ENCODE data around the gene BRD4. TPM values are rescaled to one million over a fixed set of nuclear protein-coding genes. Genes with fewer than 3 reads are reported as not detected.
A peak's percentile ranks its signal among the peaks of the same experiment; 100 is the strongest.

Gene BRD4
- total and polyA plus RNA-seq, 8 donors: 51.1 to 89.6 (median 56.6) TPM

DNA sequence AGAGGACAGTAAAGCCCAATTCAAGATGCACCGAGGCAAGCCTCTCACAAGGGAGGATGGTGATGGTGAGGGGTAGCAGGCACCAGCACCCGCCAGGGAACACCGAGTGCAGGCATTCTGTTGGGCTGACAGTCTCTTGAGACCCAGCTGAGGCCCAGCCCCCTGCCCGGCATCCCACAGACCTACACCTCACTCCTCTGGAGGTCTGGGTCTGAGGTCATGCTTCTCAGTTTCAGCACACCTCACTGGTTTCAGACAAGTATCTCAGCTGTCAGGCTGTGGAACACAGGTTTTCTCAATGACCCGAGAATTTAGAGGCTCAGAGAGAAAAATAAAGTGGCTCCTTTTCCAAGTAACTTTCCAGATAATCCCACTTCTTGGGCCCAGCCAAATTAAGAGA is 72.4 kb downstream of the BRD4 start:
- no peaks in the 10 kb centered on the region for H3K9me3 ChIP-seq
- intact Hi-C loops (cut with DNase I): loop anchor here in 1 of 2 donors (5.0 to 10.0 kb wide), 3 partner anchors 75 to 297 kb away; partner anchors contain the start of gene BRD4
- ATAC-seq (no peak), DNase-seq (peak in 1 of 4 donors; percentile 45)
- H3K4me3 ChIP-seq: no peak overlapping the region
- H3K36me3 ChIP-seq: peaks cover 0 to 100% of the 10 kb centered on the region in 2 donors
- peaks cover 4 to 13% of the 10 kb centered on the region in 2 donors for H3K4me1 ChIP-seq
- H3K27ac ChIP-seq: no peak overlapping the region
- TF ChIP-seq, protein P1, sequence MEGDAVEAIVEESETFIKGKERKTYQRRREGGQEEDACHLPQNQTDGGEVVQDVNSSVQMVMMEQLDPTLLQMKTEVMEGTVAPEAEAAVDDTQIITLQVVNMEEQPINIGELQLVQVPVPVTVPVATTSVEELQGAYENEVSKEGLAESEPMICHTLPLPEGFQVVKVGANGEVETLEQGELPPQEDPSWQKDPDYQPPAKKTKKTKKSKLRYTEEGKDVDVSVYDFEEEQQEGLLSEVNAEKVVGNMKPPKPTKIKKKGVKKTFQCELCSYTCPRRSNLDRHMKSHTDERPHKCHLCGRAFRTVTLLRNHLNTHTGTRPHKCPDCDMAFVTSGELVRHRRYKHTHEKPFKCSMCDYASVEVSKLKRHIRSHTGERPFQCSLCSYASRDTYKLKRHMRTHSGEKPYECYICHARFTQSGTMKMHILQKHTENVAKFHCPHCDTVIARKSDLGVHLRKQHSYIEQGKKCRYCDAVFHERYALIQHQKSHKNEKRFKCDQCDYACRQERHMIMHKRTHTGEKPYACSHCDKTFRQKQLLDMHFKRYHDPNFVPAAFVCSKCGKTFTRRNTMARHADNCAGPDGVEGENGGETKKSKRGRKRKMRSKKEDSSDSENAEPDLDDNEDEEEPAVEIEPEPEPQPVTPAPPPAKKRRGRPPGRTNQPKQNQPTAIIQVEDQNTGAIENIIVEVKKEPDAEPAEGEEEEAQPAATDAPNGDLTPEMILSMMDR (IDR thresholded peaks at IDR 0.05): no peak
- H3K27me3 ChIP-seq: no peaks in the 10 kb centered on the region

- H3K27ac ChIP-seq: no peak overlapping the region
- TF ChIP-seq, protein P1 (IDR thresholded peaks at IDR 0.05): no peak
- H3K4me1 ChIP-seq: peaks cover 0 to 8% of the 10 kb centered on the region in 2 donors
- intact Hi-C loops (cut with DNase I): loop anchor here in 1 of 2 donors (10.0 kb wide), 1 partner anchor 73 kb away; no protein-coding TSS in a partner anchor
- H3K9me3 ChIP-seq: no peaks in the 10 kb centered on the region
- DNase-seq: peak in 1 of 4 donors; percentile 45
- no peak for ATAC-seq
- H3K27me3 ChIP-seq: no peaks in the 10 kb centered on the region
- no peak overlapping the region for H3K4me3 ChIP-seq
- peaks cover 6 to 100% of the 10 kb centered on the region in 2 donors for H3K36me3 ChIP-seq
These were observed 74.6 kb downstream of the BRD4 start for GRCh38 chr19:15257782-15258181.

- ATAC-seq (no peak), DNase-seq (peak in 1 of 4 donors; percentile 58)
- no peak overlapping the region for H3K27ac ChIP-seq
- peaks cover 6 to 100% of the 10 kb centered on the region in 2 donors for H3K36me3 ChIP-seq
- H3K27me3 ChIP-seq: no peaks in the 10 kb centered on the region
- H3K4me1 ChIP-seq: peaks cover 0 to 15% of the 10 kb centered on the region in 2 donors
- intact Hi-C loops (cut with DNase I): loop anchor here in 1 of 2 donors (10.0 kb wide), 1 partner anchor 72 kb away; no protein-coding TSS in a partner anchor
- TF ChIP-seq, protein P1 (IDR thresholded peaks at IDR 0.05): no peak
- no peak overlapping the region for H3K4me3 ChIP-seq
- no peaks in the 10 kb centered on the region for H3K9me3 ChIP-seq
These were observed 75.5 kb downstream of the BRD4 start for GRCh38 chr19:15256708-15257331.

GRCh38 chr19:15255359-15255990 is 76.9 kb downstream of the BRD4 start:
- no peaks in the 10 kb centered on the region for H3K27me3 ChIP-seq
- TF ChIP-seq, protein P1 (IDR thresholded peaks at IDR 0.05): no peak
- H3K27ac ChIP-seq: no peak overlapping the region
- H3K9me3 ChIP-seq: no peaks in the 10 kb centered on the region
- peaks cover 6 to 100% of the 10 kb centered on the region in 2 donors for H3K36me3 ChIP-seq
- peaks cover 6 to 15% of the 10 kb centered on the region in 2 donors for H3K4me1 ChIP-seq
- intact Hi-C loops (cut with DNase I): loop anchor here in 1 of 2 donors (10.0 kb wide), 1 partner anchor 71 kb away; no protein-coding TSS in a partner anchor
- ATAC-seq (no peak), DNase-seq (peak in 1 of 4 donors; percentile 41)
- no peak overlapping the region for H3K4me3 ChIP-seq

DNA sequence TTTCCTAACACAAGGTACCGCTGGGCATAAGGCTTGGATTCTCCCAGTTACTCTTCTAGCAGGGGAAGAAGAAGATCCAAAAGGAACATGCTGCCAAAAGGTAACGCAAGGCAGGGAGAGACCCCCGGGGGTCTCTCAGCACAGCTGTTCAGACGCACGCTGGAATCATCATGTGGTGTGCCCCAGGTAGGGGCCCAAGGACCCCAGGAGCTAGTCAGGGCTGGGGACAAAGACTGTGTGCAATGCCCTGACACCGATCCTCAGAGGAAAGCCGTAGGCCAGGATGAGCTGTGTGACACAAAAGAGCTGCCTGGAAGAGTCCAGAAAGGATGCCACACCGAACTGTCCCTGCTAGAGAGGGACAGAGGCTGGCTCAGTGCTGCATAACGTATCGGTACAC is 77.8 kb downstream of the BRD4 start:
- no peak for ATAC-seq
- TF ChIP-seq, protein P1 (IDR thresholded peaks at IDR 0.05): no peak
- no peak overlapping the region for H3K4me3 ChIP-seq
- no peaks in the 10 kb centered on the region for H3K27me3 ChIP-seq
- peaks cover 14 to 23% of the 10 kb centered on the region in 2 donors for H3K4me1 ChIP-seq
- no peak overlapping the region for H3K27ac ChIP-seq
- peaks cover 6 to 100% of the 10 kb centered on the region in 2 donors for H3K36me3 ChIP-seq
- DNase-seq: no peak
- intact Hi-C loops (cut with DNase I): loop anchor here in 1 of 2 donors (10.0 kb wide), 1 partner anchor 70 kb away; no protein-coding TSS in a partner anchor
- no peaks in the 10 kb centered on the region for H3K9me3 ChIP-seq
